ENCODE data around the gene IPMK. TPM values are rescaled to one million over a fixed set of nuclear protein-coding genes. Genes with fewer than 3 reads are reported as not detected.

Gene IPMK
- total RNA-seq, 8 experiments from 2014 or later, result 8.5 to 12.4 (median 11.6) TPM

DNA sequence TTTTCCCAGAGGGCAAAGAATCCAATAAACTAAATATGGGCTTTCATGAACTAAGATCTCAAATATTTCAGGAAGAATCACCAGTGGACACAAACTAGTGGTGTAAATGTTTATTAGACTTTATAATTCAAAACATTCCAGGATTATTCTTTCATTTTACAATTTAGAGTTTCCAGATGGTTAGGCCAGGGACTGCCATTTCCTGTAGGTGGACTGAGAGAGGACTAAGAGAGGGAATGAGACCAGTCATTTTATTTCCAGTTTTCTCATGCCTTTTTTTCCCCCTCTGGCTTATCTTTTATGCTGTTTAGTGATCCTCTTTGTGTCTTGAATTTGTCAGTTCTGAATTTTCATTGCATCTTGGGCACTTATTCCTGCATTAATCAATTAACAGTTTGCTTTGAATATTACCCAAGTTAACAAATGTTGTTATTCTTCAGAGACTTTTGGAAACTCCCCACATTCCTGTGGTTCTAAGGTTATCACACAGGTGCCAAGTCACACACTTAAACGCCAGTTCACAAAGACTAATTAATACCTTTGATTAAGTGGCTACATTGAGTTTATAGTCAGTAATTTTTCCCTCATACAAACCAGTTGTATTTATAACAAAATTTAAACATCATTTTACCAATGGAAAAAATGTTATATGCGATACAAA is 13.5 kb upstream of the IPMK start:
- Histone ChIP-seq H3K27ac (no peak overlapping the region), H3K4me1 (replicated peaks in 1 of 2) (no peaks in the 10 kb centered on the region), H3K4me3 (no peak overlapping the region)
- WGBS, 10 experiments, result 71 to 100% (median 98%) methylated on average over 1 to 2 of the region's 2 CpGs
- in situ Hi-C loops (cut with MboI; ENCODE audit: low pct_unique_long_range_greater_than_20kb in 2 of 9, low sequenced_read_pairs in 9 of 9, unreplicated experiment in 9 of 9), result loop anchor here in 2 of 9 experiments (25.0 kb wide), 1 partner anchor 94 kb away; no protein-coding TSS in a partner anchor
- peak in 1 of 8 experiments; percentile 15 for ATAC-seq (replicated peaks in 6 of 8)

DNA sequence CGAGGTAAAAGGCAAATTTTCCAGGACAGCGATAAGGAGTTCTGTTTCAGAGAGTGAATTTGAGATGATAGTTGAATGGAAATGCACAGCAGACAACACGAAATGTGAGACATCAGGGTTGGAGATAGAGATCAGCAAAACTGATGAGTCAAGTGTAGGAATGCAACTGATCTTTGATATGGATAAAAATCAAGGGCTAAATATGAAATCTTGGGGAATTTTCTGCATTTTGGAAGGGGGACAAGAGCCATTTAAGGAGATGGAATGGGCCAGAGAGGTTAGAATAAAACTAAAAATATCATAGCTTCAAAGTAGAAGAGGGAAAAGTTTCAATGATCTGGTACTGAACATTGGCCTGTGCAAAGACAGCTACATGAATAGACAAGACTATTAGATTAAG is 12.8 kb upstream of the IPMK start:
- in situ Hi-C loops (cut with MboI; ENCODE audit: low pct_unique_long_range_greater_than_20kb in 2 of 9, low sequenced_read_pairs in 9 of 9, unreplicated experiment in 9 of 9), result loop anchor here in 2 of 9 experiments (25.0 kb wide), 1 partner anchor 93 kb away; no protein-coding TSS in a partner anchor
- Histone ChIP-seq H3K4me1 (replicated peaks in 1 of 2) (no peaks in the 10 kb centered on the region), H3K4me3 (no peak overlapping the region), H3K27ac (no peak overlapping the region)
- peak in 2 of 8 experiments; percentile 48 to 57 for ATAC-seq (replicated peaks in 6 of 8)
- 67 to 100% (median 90%) methylated on average over 2 to 3 of the region's 3 CpGs for WGBS, 10 experiments

DNA sequence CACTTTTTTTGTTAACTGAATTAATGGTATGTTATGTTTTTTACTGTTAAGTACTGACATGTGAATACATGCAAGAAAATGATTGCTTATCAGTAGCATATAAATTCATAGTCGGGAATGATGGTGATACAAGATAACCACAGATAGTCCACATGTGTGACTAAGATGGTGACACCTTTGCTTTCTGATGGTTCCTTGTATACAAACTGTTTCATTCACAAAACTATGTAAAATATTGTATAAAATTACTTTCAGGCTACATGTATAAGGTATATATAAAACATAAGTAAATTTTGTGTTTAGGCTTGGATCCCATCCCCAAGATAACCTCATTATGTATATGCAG is 11.2 kb upstream of the IPMK start:
- Histone ChIP-seq H3K27ac (no peak overlapping the region), H3K4me3 (no peak overlapping the region), H3K4me1 (replicated peaks in 1 of 2) (no peaks in the 10 kb centered on the region)
- no peak for ATAC-seq (replicated peaks in 6 of 8)
- 38 to 100% (median 91%) methylated on average over 1 of the region's 1 CpG; no CpG with 5 or more reads in 3 of the 10 experiments for WGBS, 10 experiments
- in situ Hi-C loops (cut with MboI; ENCODE audit: low pct_unique_long_range_greater_than_20kb in 2 of 9, low sequenced_read_pairs in 9 of 9, unreplicated experiment in 9 of 9), result loop anchor here in 3 of 9 experiments (5.0 to 25.0 kb wide), 2 partner anchors 92 to 107 kb away; no protein-coding TSS in a partner anchor

DNA sequence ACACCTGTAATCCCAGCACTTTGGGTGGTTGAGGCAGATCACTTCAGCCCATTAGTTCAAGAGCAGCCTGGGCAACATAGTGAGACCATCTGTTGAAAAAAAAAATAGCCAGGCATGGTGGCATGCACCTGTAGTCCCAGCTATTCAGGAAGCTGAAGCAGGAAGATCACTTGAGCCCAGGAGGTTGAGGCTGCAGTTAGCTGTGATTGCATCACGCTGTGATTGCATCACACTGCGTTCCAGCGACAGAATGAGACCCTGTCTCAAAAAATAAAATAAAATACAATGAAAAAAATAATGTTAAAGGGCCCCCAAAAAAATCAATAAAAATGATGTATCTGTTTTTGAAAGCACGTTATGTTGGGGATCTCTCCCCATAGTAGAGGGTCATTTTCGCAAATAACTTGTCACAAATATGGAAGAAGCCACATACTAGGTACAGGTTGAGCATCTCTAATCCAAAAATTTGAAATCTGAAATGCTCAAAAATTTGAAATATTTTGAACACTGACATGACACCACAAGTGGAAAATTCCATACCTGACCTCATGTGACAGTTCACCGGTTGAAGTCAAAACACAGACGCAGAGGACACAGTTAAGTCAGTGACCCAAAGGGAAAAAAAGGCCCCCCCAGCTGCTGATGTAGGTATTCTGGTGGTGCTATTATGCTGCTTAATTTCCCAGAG is 10.7 kb upstream of the IPMK start:
- no peak for ATAC-seq (replicated peaks in 6 of 8)
- Histone ChIP-seq H3K27ac (no peak overlapping the region), H3K4me1 (replicated peaks in 1 of 2) (no peaks in the 10 kb centered on the region), H3K4me3 (no peak overlapping the region)
- 86 to 100% (median 93%) methylated on average over 3 to 7 of the region's 7 CpGs for WGBS, 10 experiments
- in situ Hi-C loops (cut with MboI; ENCODE audit: low pct_unique_long_range_greater_than_20kb in 2 of 9, low sequenced_read_pairs in 9 of 9, unreplicated experiment in 9 of 9), result loop anchor here in 3 of 9 experiments (5.0 to 25.0 kb wide), 2 partner anchors 91 to 106 kb away; no protein-coding TSS in a partner anchor

DNA sequence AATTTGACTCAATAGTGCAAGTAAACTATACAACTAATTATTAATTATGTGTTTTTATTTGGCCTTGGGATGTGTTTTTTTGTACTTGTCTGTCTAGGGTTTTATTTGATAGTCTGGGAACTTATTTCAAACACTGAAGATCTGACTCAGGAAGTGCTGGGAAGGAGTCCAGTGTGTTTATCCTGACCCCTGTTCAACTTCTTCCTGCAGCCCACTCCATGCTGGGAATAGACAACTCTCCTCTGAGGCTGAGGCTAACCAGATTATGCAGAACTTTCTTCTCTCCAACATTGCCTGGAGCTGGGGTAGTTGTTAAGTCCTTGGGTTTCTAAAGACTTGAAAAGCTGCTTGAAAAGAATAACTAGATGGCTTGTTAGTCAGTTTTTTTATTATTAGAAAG is 8.2 kb upstream of the IPMK start:
- in situ Hi-C loops (cut with MboI; ENCODE audit: low pct_unique_long_range_greater_than_20kb in 2 of 9, low sequenced_read_pairs in 9 of 9, unreplicated experiment in 9 of 9), result loop anchor here in 3 of 9 experiments (5.0 to 25.0 kb wide), 2 partner anchors 89 to 104 kb away; no protein-coding TSS in a partner anchor
- ATAC-seq (replicated peaks in 6 of 8), result peak in 1 of 8 experiments; percentile 42
- Histone ChIP-seq H3K4me1 (replicated peaks in 1 of 2) (no peaks in the 10 kb centered on the region), H3K27ac (no peak overlapping the region), H3K4me3 (no peak overlapping the region)

DNA sequence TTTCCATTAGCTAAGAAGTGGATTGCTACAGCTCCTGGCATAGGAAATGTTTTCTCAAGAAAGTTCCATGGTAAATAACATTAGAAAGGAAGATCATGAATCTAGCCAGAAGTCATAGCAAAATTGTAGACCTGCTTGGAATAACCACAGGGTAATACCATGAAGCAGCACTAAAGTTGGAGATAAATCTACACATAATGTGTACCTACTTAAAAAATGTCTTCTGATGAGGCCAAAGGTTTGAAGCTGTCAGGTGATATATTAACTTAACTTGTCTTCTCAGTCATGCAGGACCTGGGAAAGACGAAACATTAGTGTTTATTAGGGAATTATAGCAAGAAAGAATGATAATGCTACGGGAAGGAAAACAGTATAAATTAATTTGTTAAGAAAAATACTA is 7.6 kb upstream of the IPMK start:
- Histone ChIP-seq H3K27ac (no peak overlapping the region), H3K4me3 (no peak overlapping the region), H3K4me1 (replicated peaks in 1 of 2) (peaks cover 0 to 3% of the 10 kb centered on the region in 2 donors)
- no peak for ATAC-seq (replicated peaks in 6 of 8)
- 72 to 100% (median 95%) methylated on average over 2 of the region's 2 CpGs; no CpG with 5 or more reads in 1 of the 10 experiments for WGBS, 10 experiments
- in situ Hi-C loops (cut with MboI; ENCODE audit: low pct_unique_long_range_greater_than_20kb in 2 of 9, low sequenced_read_pairs in 9 of 9, unreplicated experiment in 9 of 9), result loop anchor here in 3 of 9 experiments (5.0 to 25.0 kb wide), 2 partner anchors 88 to 103 kb away; no protein-coding TSS in a partner anchor

DNA sequence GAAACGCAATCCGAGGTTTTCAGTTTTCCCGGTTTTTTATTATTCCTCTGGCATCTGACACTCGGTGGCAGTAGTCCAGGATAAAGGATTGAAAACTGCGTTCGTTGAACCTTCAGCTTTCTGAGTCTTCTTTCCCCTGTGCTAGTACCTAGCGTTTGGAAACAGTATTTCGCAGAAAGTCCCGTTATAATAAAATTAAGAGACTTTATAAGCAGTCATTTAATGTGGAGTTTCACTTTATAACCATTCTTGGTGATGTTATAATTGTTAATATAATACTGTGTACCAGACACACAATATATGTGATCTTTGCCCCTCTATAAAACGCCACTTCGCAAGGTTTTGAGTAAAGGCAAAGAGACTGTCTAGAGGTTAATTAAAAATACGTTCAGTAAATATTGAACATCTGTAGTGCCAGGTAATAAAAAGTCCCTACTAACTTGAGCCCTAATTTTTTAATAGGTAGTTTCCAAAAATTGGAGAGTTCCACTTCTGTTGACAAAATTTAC is 2.1 kb upstream of the IPMK start:
- 0 to 23% (median 8%) methylated on average over 1 to 11 of the region's 12 CpGs for WGBS, 10 experiments
- in situ Hi-C loops (cut with MboI; ENCODE audit: low pct_unique_long_range_greater_than_20kb in 2 of 9, low sequenced_read_pairs in 9 of 9, unreplicated experiment in 9 of 9), result no loop called here
- Histone ChIP-seq H3K27ac (peak overlapping the region; percentile 68 to 74), H3K4me3 (peak overlapping the region; percentile 59 to 95 (median 79)), H3K4me1 (replicated peaks in 1 of 2) (peaks cover 0 to 5% of the 10 kb centered on the region in 2 donors)
- no peak for ATAC-seq (replicated peaks in 6 of 8)

DNA sequence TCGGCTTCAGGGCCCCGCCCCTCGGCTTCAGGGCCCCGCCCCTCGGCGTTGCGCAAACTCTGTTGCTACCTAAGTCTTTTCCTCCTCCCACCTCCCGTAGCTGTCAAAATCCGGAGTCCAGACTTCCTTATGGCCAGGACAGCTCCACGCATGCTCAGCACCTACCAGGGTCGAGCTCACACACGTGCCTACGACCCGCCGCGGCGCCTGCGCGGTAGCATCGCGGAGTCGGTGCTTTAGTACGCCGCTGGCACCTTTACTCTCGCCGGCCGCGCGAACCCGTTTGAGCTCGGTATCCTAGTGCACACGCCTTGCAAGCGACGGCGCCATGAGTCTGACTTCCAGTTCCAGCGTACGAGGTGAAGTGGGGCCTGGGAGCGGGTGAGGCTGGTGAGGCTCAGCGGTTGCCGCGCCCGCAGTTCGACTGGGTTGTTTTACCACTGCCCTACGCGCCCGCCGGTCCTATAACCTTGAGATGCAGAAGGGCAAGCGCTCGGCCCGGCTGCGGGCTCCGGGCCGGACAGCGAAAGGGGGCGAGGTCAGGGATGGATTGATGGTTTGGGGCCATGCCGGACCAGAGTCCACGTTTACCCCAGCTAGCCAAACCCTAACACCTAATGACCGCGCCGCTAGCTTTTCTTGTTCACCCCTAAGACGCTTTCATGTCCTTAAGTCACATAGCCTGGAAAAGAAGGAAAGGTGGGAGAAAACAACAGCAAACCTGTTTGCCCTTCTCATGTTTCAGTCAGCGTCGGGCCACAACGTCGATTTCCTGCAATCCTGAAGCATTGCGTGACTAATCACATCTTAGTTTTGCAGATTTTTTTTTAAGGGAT is 1.5 kb upstream of the IPMK start, which contains the start of gene CISD1:
TSS of gene CISD1 (plus strand) at position 217 of the 836 bp plus-strand sequence. CDS start at position 329, 112 bp downstream.
- peak; percentile 49 to 84 (median 74) for ATAC-seq (replicated peaks in 6 of 8)
- Histone ChIP-seq H3K27ac (peak within 1 kb of the TSS; percentile 74 to 88), H3K4me1 (replicated peaks in 1 of 2) (peaks cover 0 to 5% of the 10 kb centered on the region in 2 donors), H3K4me3 (peak within 1 kb of the TSS; percentile 59 to 95 (median 79))
- WGBS, 10 experiments, result 0 to 1% (median 0%) methylated on average over 3 to 19 of the region's 66 CpGs; no CpG with 5 or more reads in 2 of the 10 experiments
- in situ Hi-C loops (cut with MboI; ENCODE audit: low pct_unique_long_range_greater_than_20kb in 2 of 9, low sequenced_read_pairs in 9 of 9, unreplicated experiment in 9 of 9), result no loop called here

DNA sequence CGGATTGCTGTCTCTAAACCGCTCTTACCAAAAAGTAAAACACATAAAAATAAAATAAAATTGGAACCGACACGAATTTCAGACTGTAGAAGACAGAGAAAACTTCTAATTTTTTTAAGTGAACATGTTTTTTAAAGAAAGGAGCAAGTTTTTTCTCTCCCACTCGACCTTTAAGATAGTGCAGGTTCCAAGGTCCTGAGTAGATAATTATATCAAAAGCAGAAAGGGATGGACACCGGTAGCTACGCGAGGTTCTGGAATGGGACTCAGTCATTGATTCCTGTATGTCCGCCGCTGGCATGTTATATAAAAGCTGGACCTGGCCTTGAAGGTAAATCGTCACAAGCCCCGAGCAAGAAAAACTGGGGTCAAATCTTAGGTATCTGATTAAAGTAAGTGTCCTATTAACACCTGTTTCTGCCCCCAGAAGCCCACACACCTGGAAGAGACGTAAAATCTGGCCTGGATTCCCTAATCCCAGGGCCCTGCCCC is 806 bp upstream of the IPMK start:
- peaks cover 0 to 5% of the 10 kb centered on the region in 2 donors for H3K4me1 ChIP-seq (replicated peaks in 1 of 2)
- in situ Hi-C loops (cut with MboI; ENCODE audit: low pct_unique_long_range_greater_than_20kb in 2 of 9, low sequenced_read_pairs in 9 of 9, unreplicated experiment in 9 of 9), result no loop called here
- WGBS, 10 experiments, result 0 to 3% (median 0%) methylated on average over 2 to 10 of the region's 13 CpGs; no CpG with 5 or more reads in 2 of the 10 experiments
- ATAC-seq (replicated peaks in 6 of 8), result peak; percentile 1 to 20 (median 7)
- H3K4me3 ChIP-seq, result peak overlapping the region; percentile 59 to 95 (median 79)
- H3K27ac ChIP-seq, result no peak overlapping the region

DNA sequence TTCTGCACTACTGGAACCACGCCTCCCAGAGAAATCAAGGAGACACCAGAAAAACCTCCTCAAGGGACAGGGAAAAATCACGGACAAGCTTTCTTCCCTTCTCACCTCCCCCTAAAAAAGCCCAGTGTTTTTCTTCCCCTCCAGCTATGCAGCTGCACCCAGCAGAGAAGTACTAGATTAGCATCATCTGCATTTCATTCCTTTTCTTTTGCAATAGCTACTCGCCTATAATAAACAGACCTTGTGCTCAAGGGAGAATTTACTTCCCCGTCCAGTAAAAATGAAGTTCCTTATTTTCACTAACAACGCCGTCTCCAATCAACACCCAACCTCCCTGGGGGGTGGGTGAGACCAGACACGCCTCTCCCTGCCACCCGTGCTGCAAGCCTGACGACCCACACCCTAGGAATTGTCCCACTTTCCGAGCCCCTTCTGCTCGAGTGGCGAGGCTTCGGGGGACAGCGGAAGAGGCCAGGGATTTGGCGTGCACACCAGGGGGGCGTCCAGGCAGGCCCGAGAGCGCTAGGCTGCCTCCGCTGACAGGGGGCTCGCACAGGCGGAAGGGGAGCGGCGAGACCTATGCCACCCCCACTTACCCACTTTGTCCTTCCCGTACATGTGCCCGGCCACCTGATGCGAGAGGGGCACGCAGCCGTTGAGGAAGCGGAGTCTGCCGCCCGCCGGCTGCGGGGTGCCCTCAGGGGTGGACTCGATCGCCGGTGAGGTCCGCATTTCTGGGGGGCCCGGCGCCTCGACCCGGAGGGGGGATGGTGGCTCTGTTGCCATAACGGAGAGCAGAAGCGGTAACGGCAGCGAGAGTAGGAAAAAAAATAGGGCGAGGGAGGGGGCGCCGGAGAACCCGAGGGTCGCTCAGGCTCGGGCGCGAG is 625 bp downstream of the IPMK start:
- Histone ChIP-seq H3K4me3 (peak overlapping the region; percentile 59 to 95 (median 79)), H3K4me1 (replicated peaks in 1 of 2) (peaks cover 0 to 5% of the 10 kb centered on the region in 2 donors), H3K27ac (peak overlapping the region; percentile 88 to 89)
- in situ Hi-C loops (cut with MboI; ENCODE audit: low pct_unique_long_range_greater_than_20kb in 2 of 9, low sequenced_read_pairs in 9 of 9, unreplicated experiment in 9 of 9), result no loop called here
- ATAC-seq (replicated peaks in 6 of 8), result peak; percentile 0 to 42 (median 8)
- WGBS, 10 experiments, result 0 to 6% (median 0%) methylated on average over 1 to 18 of the region's 53 CpGs; no CpG with 5 or more reads in 2 of the 10 experiments

DNA sequence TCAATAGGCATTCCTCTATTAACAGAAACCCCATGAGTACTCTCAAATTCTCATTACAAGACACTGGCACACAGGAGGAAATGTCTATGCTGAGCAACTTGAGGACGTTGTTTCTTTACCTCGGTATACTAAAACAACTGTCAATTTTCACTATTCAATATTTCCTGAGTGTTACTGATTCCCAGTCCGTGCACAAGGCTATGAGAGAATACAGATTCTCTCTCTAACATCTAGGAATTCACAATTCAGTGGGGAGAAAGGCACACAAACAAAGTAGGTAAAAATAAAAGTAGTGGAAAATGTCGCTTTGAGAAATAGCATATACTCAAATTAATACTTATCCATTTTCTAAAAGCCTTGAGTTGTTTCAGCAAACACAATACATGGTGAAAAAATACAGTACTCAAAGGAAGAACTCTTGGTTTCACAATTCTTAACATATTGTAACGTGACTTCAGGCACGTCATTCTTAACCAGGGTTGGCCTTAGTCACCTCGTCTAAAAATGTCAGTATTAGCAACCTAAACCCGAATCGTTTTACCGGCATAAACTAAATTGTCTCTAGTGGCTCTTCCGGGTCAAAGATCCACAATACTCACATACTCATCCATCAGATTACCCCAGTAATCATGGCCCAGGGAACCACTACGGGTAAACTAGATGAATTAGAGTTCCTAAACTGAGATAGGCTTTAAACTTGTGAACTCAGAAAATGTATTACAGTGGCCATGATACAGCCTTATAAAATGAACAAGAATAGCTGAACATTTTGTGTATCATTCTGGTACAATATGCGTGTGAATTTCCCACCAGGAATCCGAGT is 1.5 kb downstream of the IPMK start:
- Histone ChIP-seq H3K4me1 (replicated peaks in 1 of 2) (peaks cover 0 to 5% of the 10 kb centered on the region in 2 donors), H3K4me3 (peak overlapping the region; percentile 59 to 95 (median 79)), H3K27ac (no peak overlapping the region)
- in situ Hi-C loops (cut with MboI; ENCODE audit: low pct_unique_long_range_greater_than_20kb in 2 of 9, low sequenced_read_pairs in 9 of 9, unreplicated experiment in 9 of 9), result no loop called here
- peak in 2 of 8 experiments; percentile 0 for ATAC-seq (replicated peaks in 6 of 8)
- WGBS, 10 experiments, result 2 to 30% (median 7%) methylated on average over 3 to 13 of the region's 14 CpGs

Data from motor neuron (in vitro differentiated cells).